GM23338 (cell line): ENCODE results near the gene SUCLG1. TPM values are rescaled to one million over a fixed set of nuclear protein-coding genes. Genes with fewer than 3 reads are reported as not detected.

Source experiments
- ATAC-seq: fragments of 200-7000 bp; cut with Tn5 transposase; 3 replicates; pipeline ENCODE4 v1.9.1; 2020
- DNase-seq: peaks from one replicate; pipeline ENCODE4 v3.0.0-alpha.2; 2015; ENCODE audit warnings: low spot score
- H2AFZ ChIP-seq: fragments of 200-600 bp; sonication (generic); 2 replicates; pipeline ENCODE4 v1.8.0; 2016; ENCODE audit warnings: antibody characterized with exemption, mild to moderate bottlenecking, moderate library complexity
- H3F3A ChIP-seq: fragments of 200-600 bp; sonication (generic); replicated peaks from 2 replicates; pipeline ENCODE4 v1.8.0; 2017; ENCODE audit warnings: antibody characterized with exemption, mixed run types, low read depth
- H3K27ac ChIP-seq: fragments of 200-600 bp; sonication (generic); 2 replicates; pipeline ENCODE4 v1.6.1; 2016; ENCODE audit warnings: low read depth
- H3K27me3 ChIP-seq: fragments of 200-600 bp; sonication (generic); 2 replicates; pipeline ENCODE4 v1.8.0; 2016; ENCODE audit warnings: mild to moderate bottlenecking, mixed run types, moderate library complexity; ENCODE audit not compliant: insufficient read depth
- H3K36me3 ChIP-seq: fragments of 200-600 bp; sonication (generic); 2 replicates; pipeline ENCODE4 v1.8.0; 2016; ENCODE audit warnings: mild to moderate bottlenecking; ENCODE audit not compliant: insufficient read depth
- H3K4me1 ChIP-seq: fragments of 200-600 bp; sonication (generic); 2 replicates; pipeline ENCODE4 v1.8.0; 2016; ENCODE audit warnings: mild to moderate bottlenecking, moderate library complexity; ENCODE audit not compliant: insufficient read depth
- H3K4me2 ChIP-seq: fragments of 200-600 bp; sonication (generic); 2 replicates; pipeline ENCODE4 v1.7.1; 2017; ENCODE audit warnings: mixed run types
- H3K4me3 ChIP-seq: fragments of 200-600 bp; sonication (generic); 2 replicates; pipeline ENCODE4 v1.6.1; 2016; ENCODE audit warnings: mixed run types
- H3K79me2 ChIP-seq: fragments of 200-600 bp; sonication (generic); replicated peaks from 2 replicates; pipeline ENCODE4 v1.8.0; 2017; ENCODE audit warnings: mild to moderate bottlenecking; ENCODE audit not compliant: insufficient read depth
- H3K9me2 ChIP-seq: fragments of 200-600 bp; sonication (generic); 2 replicates; pipeline ENCODE4 v1.8.0; 2017; ENCODE audit not compliant: insufficient read depth
- H4K20me1 ChIP-seq: fragments of 200-600 bp; sonication (generic); replicated peaks from 2 replicates; pipeline ENCODE4 v1.8.0; 2017; ENCODE audit warnings: mild to moderate bottlenecking; ENCODE audit not compliant: insufficient read depth
- H3K27ac Mint-ChIP-seq: 2 replicates; pipeline ENCODE4 v1.8.0; 2020; ENCODE audit warnings: inconsistent platforms, mild to moderate bottlenecking, moderate library complexity, mixed read lengths
- H3K27me3 Mint-ChIP-seq: 3 replicates; pipeline ENCODE4 v1.8.0; 2022; ENCODE audit warnings: low read depth, mild to moderate bottlenecking, moderate library complexity, mixed read lengths, inconsistent platforms; ENCODE audit not compliant: insufficient read depth, poor library complexity
- H3K36me3 Mint-ChIP-seq: 3 replicates; pipeline ENCODE4 v1.8.0; 2021; ENCODE audit warnings: low read depth, mild to moderate bottlenecking, inconsistent platforms, moderate library complexity, mixed read lengths
- H3K4me1 Mint-ChIP-seq: 3 replicates; pipeline ENCODE4 v1.8.0; 2020; ENCODE audit warnings: mild to moderate bottlenecking, inconsistent platforms, mixed read lengths
- H3K4me3 Mint-ChIP-seq: 3 replicates; pipeline ENCODE4 v1.8.0; 2021; ENCODE audit warnings: moderate library complexity, mild to moderate bottlenecking, inconsistent platforms, mixed read lengths
- H3K9me3 Mint-ChIP-seq: 3 replicates; pipeline ENCODE4 v1.8.0; 2020; ENCODE audit warnings: moderate library complexity, mild to moderate bottlenecking, inconsistent platforms, mixed read lengths
- CREB1 ChIP-seq: fragments of 250-450 bp; sonication (Bioruptor Pico); IDR thresholded peaks from 2 replicates; pipeline ENCODE4 v1.5.0; 2020; ENCODE audit warnings: low read depth, mild to moderate bottlenecking, moderate library complexity
- CTCF ChIP-seq, 2 experiments: fragments of 200-600 bp in 1 of 2; sonication (generic) in 1 of 2; conservative IDR thresholded peaks; 2 replicates each; pipeline versions ENCODE4 v1.5.1 to v1.6.1; 2016 to 2017; ENCODE audit warnings: antibody characterized with exemption in 2 of 2, low read depth in 2 of 2, mild to moderate bottlenecking in 2 of 2, moderate library complexity in 1 of 2
- EZH2 ChIP-seq: fragments of 200-600 bp; sonication (generic); IDR thresholded peaks from one replicate; pipeline ENCODE4 v1.8.0; 2017; ENCODE audit warnings: antibody characterized with exemption, mild to moderate bottlenecking, low read depth; ENCODE audit not compliant: unreplicated experiment
- EZH2phosphoT487 ChIP-seq: fragments of 200-600 bp; sonication (generic); IDR thresholded peaks from one replicate; pipeline ENCODE4 v1.8.1; 2018; ENCODE audit warnings: antibody characterized with exemption; ENCODE audit not compliant: unreplicated experiment
- JUNB ChIP-seq: IDR thresholded peaks from one replicate; pipeline ENCODE4 v1.6.1; 2016; ENCODE audit warnings: antibody characterized with exemption; ENCODE audit not compliant: unreplicated experiment
- POLR2AphosphoS5 ChIP-seq: IDR thresholded peaks from 2 replicates; pipeline ENCODE4 v1.6.1; 2016; ENCODE audit warnings: antibody characterized with exemption, low read depth
- REST ChIP-seq: IDR thresholded peaks from one replicate; pipeline ENCODE4 v1.6.1; 2018; ENCODE audit warnings: antibody characterized with exemption; ENCODE audit not compliant: unreplicated experiment
- STAT1 ChIP-seq: IDR thresholded peaks from one replicate; pipeline ENCODE4 v1.6.1; 2016; ENCODE audit warnings: antibody characterized with exemption; ENCODE audit not compliant: unreplicated experiment
- ZNF114 ChIP-seq: fragments of 250-450 bp; sonication (Bioruptor Pico); IDR thresholded peaks from 2 replicates; pipeline ENCODE4 v1.5.0; 2020; ENCODE audit warnings: mild to moderate bottlenecking, moderate library complexity
- ZNF331 ChIP-seq: fragments of 250-450 bp; sonication (Bioruptor Pico); IDR thresholded peaks from 2 replicates; pipeline ENCODE4 v1.5.0; 2020; ENCODE audit warnings: low read depth, mild to moderate bottlenecking, moderate library complexity
- polyA plus RNA-seq: library from polyadenylated mRNA; unstranded; fragments of >200 nt; fragmentation: Nextera tagmentation; extraction: Ambion mirVana; gene quantifications from 2 replicates; pipeline ENCODE4 v1.2.1, GENCODE V29; 2016
- total RNA-seq: library from RNA; depleted of rRNA; stranded (reverse); fragments of >200 nt; shearing (Covaris generic); gene quantifications from 2 replicates; pipeline ENCODE4 v1.2.3, GENCODE V29; 2014

Gene SUCLG1
- total and polyA plus RNA-seq, 2 experiments from 2014 or later: 24.3 to 36.0 TPM

GRCh38 chr2:84458551-84459017 is 496 bp downstream of the SUCLG1 start (continued):
- TF ChIP-seq ZNF331 (CRISPR knock-in tag) (no peak), CTCF (conservative IDR thresholded peaks at IDR 0.05; ENCODE audit: low read depth in 2 of 2) (no peak)

GRCh38 chr2:84457686-84458085 is 1.4 kb downstream of the SUCLG1 start:
- no peaks in the 10 kb centered on the region for H3F3A ChIP-seq
- peaks cover 48% of the 10 kb centered on the region for H3K79me2 ChIP-seq
- peaks cover 4% of the 10 kb centered on the region for H3K27me3 Mint-ChIP-seq
- no peak for TF ChIP-seq ZNF331 (CRISPR knock-in tag)
- TF ChIP-seq REST: no peak
- H3K27ac ChIP-seq: no peak overlapping the region
- H3K27ac Mint-ChIP-seq: no peak overlapping the region
- H3K36me3 Mint-ChIP-seq: no peaks in the 10 kb centered on the region
- H3K4me3 Mint-ChIP-seq: peak overlapping the region; percentile 88
- peaks cover 11% of the 10 kb centered on the region; the same call in 2 of the 3 replicates for H3K4me1 Mint-ChIP-seq
- ATAC-seq (no peak), DNase-seq (no peak)
- peaks cover 3% of the 10 kb centered on the region; the same call in 1 of the 2 replicates for H4K20me1 ChIP-seq
- H3K36me3 ChIP-seq: no peaks in the 10 kb centered on the region
- H3K9me3 Mint-ChIP-seq: no peaks in the 10 kb centered on the region; the same call in 2 of the 3 replicates
- peak overlapping the region; percentile 93; the same call in 1 of the 2 replicates for H3K4me3 ChIP-seq
- peak overlapping the region; percentile 91; the same call in 1 of the 2 replicates for H3K4me2 ChIP-seq
- peaks cover 16% of the 10 kb centered on the region; the same call in 1 of the 2 replicates for H3K4me1 ChIP-seq
- H2AFZ ChIP-seq: no peak overlapping the region
- no peaks in the 10 kb centered on the region for H3K9me2 ChIP-seq
- H3K27me3 ChIP-seq: no peaks in the 10 kb centered on the region

GRCh38 chr2:84456156-84456555 is 2.9 kb downstream of the SUCLG1 start:
- no peaks in the 10 kb centered on the region for H3K36me3 Mint-ChIP-seq
- TF ChIP-seq ZNF331 (CRISPR knock-in tag) (no peak), EZH2 (no peak), CREB1 (CRISPR knock-in tag) (no peak), CTCF (conservative IDR thresholded peaks at IDR 0.05; ENCODE audit: low read depth in 2 of 2) (no peak), EZH2phosphoT487 (no peak), POLR2AphosphoS5 (no peak), REST (no peak), JUNB (no peak), ZNF114 (CRISPR knock-in tag) (no peak), STAT1 (no peak)

More at GRCh38 chr2:84456156-84456555, 2.9 kb downstream of the SUCLG1 start:
- H3K4me3 Mint-ChIP-seq: no peak overlapping the region
- H3K27ac Mint-ChIP-seq: no peak overlapping the region
- Histone ChIP-seq H3K4me1 (0 out of 2 replicates have a peak, but pooled peaks cover 7% of the 10 kb centered on the region), H3K4me3 (no peak overlapping the region), H2AFZ (no peak overlapping the region), H3K9me2 (no peaks in the 10 kb centered on the region), H3K36me3 (no peaks in the 10 kb centered on the region), H4K20me1 (peaks cover 3% of the 10 kb centered on the region; the same call in 1 of the 2 replicates), H3K27ac (no peak overlapping the region), H3K27me3 (no peaks in the 10 kb centered on the region), H3F3A (no peaks in the 10 kb centered on the region), H3K4me2 (no peak overlapping the region), H3K79me2 (peaks cover 63% of the 10 kb centered on the region)
- peaks cover 4% of the 10 kb centered on the region for H3K27me3 Mint-ChIP-seq
- H3K9me3 Mint-ChIP-seq: no peaks in the 10 kb centered on the region; the same call in 2 of the 3 replicates
- peaks cover 5% of the 10 kb centered on the region; the same call in 2 of the 3 replicates for H3K4me1 Mint-ChIP-seq
- DNase-seq: no peak
- no peak for ATAC-seq
